VCaP (cell line): ENCODE results near the gene EWSR1.
A peak's percentile ranks its signal among the peaks of the same experiment; 100 is the strongest.

Experiments used
- H3K27ac ChIP-seq: fragments of 450-650 bp; 2 replicates; pipeline ENCODE4 v1.5.1; 2017
- TF ChIP-seq, protein P1 (sequence below): fragments of 450-650 bp; conservative IDR thresholded peaks from 2 replicates; pipeline ENCODE4 v1.5.1; 2017; ENCODE audit warnings: mild to moderate bottlenecking, moderate library complexity

EWSR1 gene

DNA sequence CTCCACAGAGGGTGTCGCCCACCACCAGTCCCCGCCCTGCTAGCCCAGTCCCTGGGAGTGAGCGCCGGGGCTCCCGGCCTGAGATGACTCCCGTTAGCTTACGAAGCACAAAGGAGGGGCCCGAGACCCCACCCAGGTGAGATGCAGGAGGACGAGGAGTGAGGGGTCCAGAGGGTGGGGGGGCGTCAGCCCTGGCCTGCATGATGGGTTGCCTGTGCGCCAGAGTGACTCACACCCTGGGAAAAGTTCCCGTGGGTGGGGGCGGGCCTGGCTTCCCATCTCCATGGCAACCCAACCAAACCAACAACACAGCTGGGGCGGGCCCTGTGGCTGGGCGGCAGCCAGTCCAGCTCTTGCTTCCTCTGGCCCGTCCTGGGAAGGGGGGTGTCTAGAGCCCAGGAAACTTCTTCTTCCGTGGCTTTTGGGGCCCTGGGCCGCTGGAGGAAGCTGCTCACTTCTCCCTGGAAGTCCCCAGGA is 42.8 kb downstream of the EWSR1 start:
- TF ChIP-seq, protein P1, sequence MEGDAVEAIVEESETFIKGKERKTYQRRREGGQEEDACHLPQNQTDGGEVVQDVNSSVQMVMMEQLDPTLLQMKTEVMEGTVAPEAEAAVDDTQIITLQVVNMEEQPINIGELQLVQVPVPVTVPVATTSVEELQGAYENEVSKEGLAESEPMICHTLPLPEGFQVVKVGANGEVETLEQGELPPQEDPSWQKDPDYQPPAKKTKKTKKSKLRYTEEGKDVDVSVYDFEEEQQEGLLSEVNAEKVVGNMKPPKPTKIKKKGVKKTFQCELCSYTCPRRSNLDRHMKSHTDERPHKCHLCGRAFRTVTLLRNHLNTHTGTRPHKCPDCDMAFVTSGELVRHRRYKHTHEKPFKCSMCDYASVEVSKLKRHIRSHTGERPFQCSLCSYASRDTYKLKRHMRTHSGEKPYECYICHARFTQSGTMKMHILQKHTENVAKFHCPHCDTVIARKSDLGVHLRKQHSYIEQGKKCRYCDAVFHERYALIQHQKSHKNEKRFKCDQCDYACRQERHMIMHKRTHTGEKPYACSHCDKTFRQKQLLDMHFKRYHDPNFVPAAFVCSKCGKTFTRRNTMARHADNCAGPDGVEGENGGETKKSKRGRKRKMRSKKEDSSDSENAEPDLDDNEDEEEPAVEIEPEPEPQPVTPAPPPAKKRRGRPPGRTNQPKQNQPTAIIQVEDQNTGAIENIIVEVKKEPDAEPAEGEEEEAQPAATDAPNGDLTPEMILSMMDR, result no peak
- H3K27ac ChIP-seq, result peak overlapping the region; percentile 11; the same call in 1 of the 2 replicates

DNA sequence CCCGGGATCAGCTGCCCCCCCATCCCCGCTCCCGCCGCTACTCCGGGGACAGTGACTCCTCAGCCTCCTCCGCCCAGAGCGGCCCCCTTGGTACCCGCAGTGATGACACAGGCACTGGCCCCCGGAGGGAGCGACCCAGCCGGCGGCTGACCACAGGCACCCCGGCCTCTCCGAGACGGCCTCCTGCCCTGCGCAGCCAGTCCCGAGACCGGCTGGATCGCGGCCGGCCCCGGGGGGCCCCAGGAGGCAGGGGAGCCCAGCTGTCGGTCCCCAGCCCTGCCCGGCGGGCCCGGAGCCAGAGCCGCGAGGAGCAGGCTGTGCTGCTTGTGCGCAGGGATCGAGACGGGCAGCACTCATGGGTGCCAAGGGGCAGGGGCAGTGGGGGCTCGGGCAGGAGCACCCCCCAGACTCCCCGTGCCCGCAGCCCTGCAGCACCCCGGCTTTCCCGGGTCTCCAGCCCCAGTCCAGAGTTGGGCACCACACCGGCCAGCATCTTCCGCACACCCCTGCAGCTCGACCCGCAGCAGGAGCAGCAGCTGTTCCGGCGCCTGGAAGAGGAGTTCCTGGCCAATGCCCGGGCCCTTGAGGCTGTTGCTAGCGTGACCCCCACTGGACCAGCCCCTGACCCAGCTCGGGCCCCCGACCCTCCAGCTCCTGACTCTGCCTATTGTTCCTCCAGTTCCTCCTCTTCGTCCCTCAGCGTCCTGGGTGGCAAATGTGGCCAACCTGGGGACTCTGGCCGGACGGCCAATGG is 43.6 kb downstream of the EWSR1 start:
- no peak overlapping the region for H3K27ac ChIP-seq
- TF ChIP-seq, protein P1, result no peak

DNA sequence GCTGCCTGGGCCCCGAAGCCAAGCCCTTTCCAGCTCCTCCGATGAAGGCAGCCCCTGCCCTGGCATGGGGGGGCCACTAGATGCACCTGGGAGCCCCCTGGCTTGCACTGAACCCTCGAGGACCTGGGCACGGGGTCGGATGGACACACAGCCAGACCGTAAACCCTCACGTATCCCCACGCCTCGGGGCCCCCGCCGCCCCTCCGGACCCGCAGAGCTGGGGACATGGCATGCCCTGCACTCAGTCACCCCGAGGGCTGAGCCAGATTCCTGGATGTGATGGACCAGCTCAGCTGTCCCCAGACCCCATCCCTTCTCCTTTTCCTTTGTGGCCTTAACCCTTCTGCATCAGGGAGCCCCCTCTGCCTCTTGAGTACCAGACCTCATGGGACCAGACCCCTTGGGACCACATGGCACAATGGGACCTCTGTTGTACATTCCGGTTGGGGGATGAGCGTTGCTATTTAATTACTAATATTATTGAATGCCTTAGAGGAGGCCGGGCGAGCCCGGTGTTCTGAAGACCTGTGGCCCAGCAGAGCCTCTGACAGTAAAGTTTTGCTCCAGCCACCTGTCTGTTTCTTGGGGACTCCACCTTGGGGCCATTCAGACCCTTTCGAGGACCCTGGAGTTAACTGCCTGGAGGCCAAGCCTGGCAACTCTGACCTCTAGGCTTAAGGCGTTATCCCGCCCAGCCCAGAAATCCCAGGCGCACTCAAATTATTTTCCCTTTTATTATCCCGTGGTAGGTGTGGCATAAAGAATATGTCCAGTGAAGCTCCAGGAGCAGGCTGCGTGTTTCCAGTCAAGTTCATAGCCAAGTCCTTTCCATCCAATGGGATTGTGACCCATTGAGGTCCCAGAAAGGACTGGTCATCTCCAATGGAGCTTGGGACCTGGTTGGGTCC is 44.4 kb downstream of the EWSR1 start:
- H3K27ac ChIP-seq, result no peak overlapping the region
- TF ChIP-seq, protein P1, result no peak

DNA sequence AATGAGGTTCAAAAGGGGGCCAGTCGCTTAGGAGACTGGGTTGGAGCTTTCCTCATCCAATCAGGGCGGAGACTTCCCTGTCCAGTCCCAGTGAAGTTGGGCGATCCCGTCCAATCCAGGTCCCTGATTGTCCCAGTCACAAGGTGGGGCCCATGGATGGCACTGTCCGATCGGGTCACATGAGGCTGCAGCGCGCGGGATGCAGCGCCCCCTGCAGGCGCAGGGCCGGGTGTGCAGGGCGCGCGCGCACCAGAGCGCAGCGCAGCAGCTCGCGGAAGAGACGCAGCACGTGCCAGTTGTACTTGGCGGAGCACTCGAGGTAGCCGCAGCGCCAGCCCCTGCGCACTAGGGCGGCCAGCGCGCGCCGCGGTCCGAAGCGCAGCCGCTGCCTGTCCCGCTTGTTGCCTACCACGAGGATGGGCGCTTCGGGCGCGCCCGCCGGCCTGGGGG is 45.1 kb downstream of the EWSR1 start:
- no peak overlapping the region for H3K27ac ChIP-seq
- TF ChIP-seq, protein P1, result no peak; the same call in 1 of the 2 replicates

DNA sequence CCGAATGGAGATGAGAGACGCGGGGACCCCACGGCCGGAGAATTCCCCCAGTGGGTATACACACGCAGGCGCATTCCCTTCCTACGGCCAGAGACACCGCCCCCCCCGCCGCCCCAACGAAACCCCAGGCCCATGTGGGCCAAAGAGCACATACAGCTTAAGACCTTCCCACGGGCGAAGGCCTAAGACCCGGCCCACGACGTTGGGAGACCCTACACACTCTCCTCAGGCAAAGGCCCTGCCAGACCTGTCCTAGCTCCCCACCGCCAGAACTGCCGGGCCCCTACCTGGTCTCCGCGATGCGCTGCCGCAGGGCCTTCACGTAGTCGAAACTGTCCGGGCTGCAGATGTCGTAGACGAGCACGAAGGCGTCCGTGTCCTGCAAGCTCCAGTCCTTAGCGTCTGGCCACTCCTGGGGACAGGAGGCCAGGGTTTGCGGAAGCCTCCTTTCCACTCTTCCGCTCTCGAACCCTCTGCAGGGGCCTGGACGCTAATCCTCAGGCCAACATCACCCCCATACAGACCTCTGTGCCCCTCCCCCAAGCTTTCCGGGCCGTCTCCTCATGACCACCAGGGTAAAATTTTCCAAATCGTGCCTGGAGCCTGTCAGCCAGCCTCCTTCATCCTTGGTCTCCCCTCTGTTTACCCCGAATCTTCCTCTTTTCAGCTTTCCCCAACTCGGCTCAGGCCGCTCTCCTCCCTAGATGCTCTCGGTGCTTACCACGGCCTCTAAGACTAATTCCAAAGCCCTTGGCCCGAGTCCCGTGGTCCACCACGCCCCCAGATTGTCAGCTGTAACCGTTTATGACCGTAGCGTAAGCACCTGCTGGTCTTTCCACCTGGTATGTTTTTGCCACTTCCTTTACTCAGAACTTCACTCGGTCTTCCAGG is 45.8 kb downstream of the EWSR1 start:
- TF ChIP-seq, protein P1, result no peak
- H3K27ac ChIP-seq, result no peak overlapping the region

DNA sequence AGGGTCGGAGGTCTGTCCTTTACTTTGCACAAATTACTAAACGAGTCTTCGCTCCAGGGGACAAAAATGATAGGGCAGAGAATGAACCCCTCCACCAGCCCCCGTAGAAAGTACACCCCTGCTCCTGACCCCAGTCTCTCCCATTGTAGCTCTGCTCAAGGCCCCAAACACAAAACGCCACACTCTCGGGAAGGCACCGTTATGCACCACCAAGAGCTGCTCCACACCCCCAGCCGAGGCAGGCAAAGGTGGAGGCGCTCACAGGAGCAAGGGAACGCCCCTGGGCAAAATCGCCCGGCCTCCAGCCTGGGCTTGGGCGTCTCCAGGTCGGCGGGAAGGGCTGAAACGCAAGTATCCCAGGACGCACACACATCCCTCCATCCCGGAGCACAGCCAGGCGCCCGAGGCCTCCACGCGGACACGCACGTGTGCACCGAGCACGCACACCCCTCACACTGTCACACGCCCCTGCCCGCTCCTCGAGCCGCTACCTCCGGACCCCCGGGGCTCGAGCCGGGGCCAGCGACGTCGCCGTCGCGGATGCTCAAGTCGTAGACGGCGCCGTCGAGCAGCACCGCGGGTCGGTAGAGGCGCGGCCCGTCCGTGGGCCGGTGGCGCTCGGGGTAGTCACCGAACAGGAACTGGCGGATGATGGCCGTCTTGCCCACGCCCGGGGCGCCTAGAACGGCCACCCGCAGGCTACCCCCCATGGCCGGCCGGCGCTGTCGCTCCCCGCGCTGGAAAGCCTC is 46.6 kb downstream of the EWSR1 start:
- TF ChIP-seq, protein P1, result no peak
- no peak overlapping the region for H3K27ac ChIP-seq
